ENCODE results near the gene ARHGAP22. TPM values are rescaled to one million over a fixed set of nuclear protein-coding genes. Genes with fewer than 3 reads are reported as not detected.
A peak's percentile ranks its signal among the peaks of the same experiment; 100 is the strongest.

ARHGAP22 gene
- total RNA-seq, 2 experiments from 2014 or later, result not detected

DNA sequence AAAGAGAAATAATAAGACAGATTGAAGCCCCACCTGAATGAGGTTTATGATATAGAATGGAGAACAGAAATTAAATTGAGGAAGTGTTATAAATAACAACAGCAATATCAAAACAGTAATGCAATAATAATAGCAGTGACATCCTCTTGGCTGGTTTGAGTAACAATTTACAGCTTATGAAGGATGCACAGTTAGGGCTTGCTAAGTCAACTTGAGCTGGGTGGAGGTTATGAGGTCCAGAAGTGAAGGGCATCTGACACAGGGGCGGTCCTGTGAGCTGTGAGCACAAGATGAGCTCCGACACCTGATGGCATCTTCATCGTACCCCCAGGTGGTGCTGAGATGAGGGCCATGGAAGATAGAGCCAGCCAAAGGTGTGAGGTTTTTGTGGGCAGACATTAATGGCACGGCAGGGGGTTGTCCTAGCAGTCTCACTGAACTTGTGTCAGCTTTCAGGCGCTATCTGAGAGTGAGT, 30.5 kb downstream of the ARHGAP22 start:
- Histone ChIP-seq H3K27me3 (ENCODE audit: control insufficient read depth in 1 of 2, insufficient read depth in 2 of 2, low read length in 2 of 2) (no peaks in the 10 kb centered on the region), H3K36me3 (ENCODE audit: insufficient read depth, low read length) (no peaks in the 10 kb centered on the region), H3K4me3 (ENCODE audit: low read length) (no peak overlapping the region), H3K4me1 (ENCODE audit: insufficient read depth, low read length) (no peaks in the 10 kb centered on the region), H3K9me3 (ENCODE audit: control insufficient read depth in 1 of 2, insufficient read depth in 1 of 2, low read length in 2 of 2) (no peaks in the 10 kb centered on the region), H3K27ac (ENCODE audit: low read depth in 1 of 2, low read length in 2 of 2) (no peak overlapping the region)
- no peaks in the 10 kb centered on the region for H3K27me3 Mint-ChIP-seq
- no peak for ATAC-seq (ENCODE audit: poor library complexity)
- no peaks in the 10 kb centered on the region for H3K36me3 Mint-ChIP-seq (ENCODE audit: low read depth)
- TF ChIP-seq CTCF (IDR thresholded peaks at IDR 0.05), result no peak
- H3K9me3 Mint-ChIP-seq, result no peaks in the 10 kb centered on the region
- CTCF ChIA-PET, result no interaction called here
- DNase-seq, result peak in 1 of 14 experiments; percentile 1
- POLR2A ChIA-PET, result no interaction called here
- no peaks in the 10 kb centered on the region for H3K4me1 Mint-ChIP-seq (ENCODE audit: low read depth)
- H3K27ac Mint-ChIP-seq, result no peak overlapping the region
- no peak overlapping the region for H3K4me3 Mint-ChIP-seq
- intact Hi-C loops (cut with DNase I, micrococcal nuclease), result no loop called here

DNA sequence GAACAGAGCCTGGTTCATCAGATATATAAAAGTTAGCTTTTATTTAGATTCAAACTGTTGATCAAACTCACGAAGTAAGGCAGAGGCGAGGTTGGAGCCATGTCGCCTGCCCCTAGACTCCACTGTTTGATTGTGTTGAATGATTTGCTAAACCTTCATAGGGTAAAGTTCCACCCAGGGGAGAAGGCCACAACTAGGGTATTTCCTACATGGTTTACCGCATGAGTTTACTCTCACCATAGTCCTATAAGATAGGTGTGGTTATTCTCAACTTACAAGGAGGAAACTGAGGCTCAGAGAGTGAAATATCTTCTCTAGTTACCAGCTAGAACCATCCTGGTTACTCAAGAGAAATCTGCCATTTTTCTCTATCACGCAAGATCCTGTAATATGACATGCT, 31.8 kb downstream of the ARHGAP22 start:
- Histone ChIP-seq H3K4me3 (ENCODE audit: low read length) (no peak overlapping the region), H3K9me3 (ENCODE audit: control insufficient read depth in 1 of 2, insufficient read depth in 1 of 2, low read length in 2 of 2) (no peaks in the 10 kb centered on the region), H3K4me1 (ENCODE audit: insufficient read depth, low read length) (no peaks in the 10 kb centered on the region), H3K36me3 (ENCODE audit: insufficient read depth, low read length) (no peaks in the 10 kb centered on the region), H3K27ac (ENCODE audit: low read depth in 1 of 2, low read length in 2 of 2) (no peak overlapping the region), H3K27me3 (ENCODE audit: control insufficient read depth in 1 of 2, insufficient read depth in 2 of 2, low read length in 2 of 2) (no peaks in the 10 kb centered on the region)
- H3K27me3 Mint-ChIP-seq, result no peaks in the 10 kb centered on the region
- no peaks in the 10 kb centered on the region for H3K36me3 Mint-ChIP-seq (ENCODE audit: low read depth)
- no peak overlapping the region for H3K27ac Mint-ChIP-seq
- H3K4me3 Mint-ChIP-seq, result no peak overlapping the region
- POLR2A ChIA-PET, result no interaction called here
- no peak for TF ChIP-seq CTCF (IDR thresholded peaks at IDR 0.05)
- intact Hi-C loops (cut with DNase I, micrococcal nuclease), result no loop called here
- ATAC-seq (ENCODE audit: poor library complexity), result no peak
- CTCF ChIA-PET, result no interaction called here
- H3K9me3 Mint-ChIP-seq, result no peaks in the 10 kb centered on the region
- DNase-seq, result no peak
- no peaks in the 10 kb centered on the region for H3K4me1 Mint-ChIP-seq (ENCODE audit: low read depth)

DNA sequence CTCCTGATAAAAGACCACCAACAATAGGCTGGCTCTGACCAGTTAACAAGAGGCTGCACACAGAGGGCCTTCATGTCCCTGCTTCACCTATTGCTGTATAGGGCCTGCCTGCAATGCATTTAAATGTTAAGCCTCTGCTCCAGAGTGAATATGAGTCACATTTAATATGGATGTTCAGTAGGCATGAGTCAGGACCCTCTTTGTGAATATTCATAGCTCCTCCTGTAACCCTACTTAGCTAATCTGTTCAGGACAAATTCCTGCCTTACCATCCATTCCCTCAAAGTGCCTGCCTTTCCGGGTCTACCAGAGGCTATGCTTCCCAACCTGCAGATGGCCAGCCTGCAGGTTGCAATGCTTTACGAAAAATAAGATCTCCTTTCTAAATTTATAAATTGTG, 32.5 kb downstream of the ARHGAP22 start:
- no peaks in the 10 kb centered on the region for H3K27me3 Mint-ChIP-seq
- no peak overlapping the region for H3K27ac ChIP-seq (ENCODE audit: low read depth in 1 of 2, low read length in 2 of 2)

More for the DNA sequence above, 32.5 kb downstream of the ARHGAP22 start:
- ATAC-seq (ENCODE audit: poor library complexity) (no peak), DNase-seq (no peak)
- H3K4me1 Mint-ChIP-seq (ENCODE audit: low read depth), result no peaks in the 10 kb centered on the region
- H3K4me3 Mint-ChIP-seq, result no peak overlapping the region
- no peak overlapping the region for H3K4me3 ChIP-seq (ENCODE audit: low read length)
- no peaks in the 10 kb centered on the region for H3K4me1 ChIP-seq (ENCODE audit: insufficient read depth, low read length)
- no peak overlapping the region for H3K27ac Mint-ChIP-seq
- ChIA-PET POLR2A (no interaction called here), CTCF (no interaction called here)
- H3K36me3 Mint-ChIP-seq (ENCODE audit: low read depth), result no peaks in the 10 kb centered on the region
- H3K36me3 ChIP-seq (ENCODE audit: insufficient read depth, low read length), result no peaks in the 10 kb centered on the region
- no peaks in the 10 kb centered on the region for H3K27me3 ChIP-seq (ENCODE audit: control insufficient read depth in 1 of 2, insufficient read depth in 2 of 2, low read length in 2 of 2)
- H3K9me3 ChIP-seq (ENCODE audit: control insufficient read depth in 1 of 2, insufficient read depth in 1 of 2, low read length in 2 of 2), result no peaks in the 10 kb centered on the region
- intact Hi-C loops (cut with DNase I, micrococcal nuclease), result no loop called here
- TF ChIP-seq CTCF (IDR thresholded peaks at IDR 0.05), result no peak
- no peaks in the 10 kb centered on the region for H3K9me3 Mint-ChIP-seq
